H1 (cell line): ENCODE results near the gene KCNQ1. TPM values are rescaled to one million over a fixed set of nuclear protein-coding genes. Genes with fewer than 3 reads are reported as not detected.

Experiments used
- CTBP2 ChIP-seq: IDR thresholded peaks from 2 replicates; pipeline ENCODE4 v1.7.0; 2011; ENCODE audit warnings: borderline replicate concordance, mild to moderate bottlenecking, moderate library complexity, mixed read lengths, low read length; ENCODE audit not compliant: insufficient read depth, insufficient read length
- CTCF ChIP-seq, 3 experiments: IDR thresholded peaks; 1 replicate in 2 of 3; 2 replicates in 1 of 3; pipeline versions ENCODE4 v1.5.1 to v1.6.1; 2011; ENCODE audit warnings: low read length in 3 of 3, mild to moderate bottlenecking in 3 of 3, inconsistent platforms in 2 of 3, low read depth in 1 of 3, moderate library complexity in 1 of 3; ENCODE audit not compliant: insufficient read depth in 1 of 3; ENCODE audit errors: control extremely low read depth in 1 of 3
- E2F6 ChIP-seq: IDR thresholded peaks from 2 replicates; pipeline ENCODE4 v1.6.1; 2012; ENCODE audit warnings: inconsistent platforms
- RFX5 ChIP-seq: IDR thresholded peaks from 2 replicates; pipeline ENCODE4 v1.6.1; 2011; ENCODE audit warnings: low read depth, low read length, improper control_type of control experiment, borderline replicate concordance
- SRF ChIP-seq: IDR thresholded peaks from 2 replicates; pipeline ENCODE4 v1.6.1; 2011; ENCODE audit warnings: mild to moderate bottlenecking, low read depth, low read length, moderate library complexity
- polyA plus RNA-seq, 7 experiments: library from polyadenylated mRNA; depleted of rRNA in 3 of 7; stranded (reverse) in 5 of 7; unstranded in 2 of 7; fragments of >200 nt in 5 of 7; fragments of 200-250 nt in 2 of 7; gene quantifications; 1 replicate in 5 of 7; 2 replicates in 1 of 7; 4 replicates in 1 of 7; pipeline versions ENCODE4 v1.2.1 to v1.2.3, GENCODE V29; 2011 to 2013; ENCODE audit warnings: missing spikeins in 2 of 7, mixed read lengths in 2 of 7
- total RNA-seq: library from RNA; stranded (reverse); fragmentation: NEBNext Ultra II Directional; extraction: Animal tissue kit (Norgen Biotek cat#: 25700); gene quantifications from 2 replicates; pipeline ENCODE4 v1.2.1, GENCODE V29; 2021

The KCNQ1 gene
- total and polyA plus RNA-seq, 2 of the 8 experiments (the other 6 are each of a cell fraction or from before 2014, with no cell fraction given), result 1.9 to 2.0 TPM

- no peak for TF ChIP-seq CTCF (IDR thresholded peaks at IDR 0.05; ENCODE audit: control extremely low read depth in 1 of 3, insufficient read depth in 1 of 3, low read depth in 1 of 3, low read length in 3 of 3)
- no peak for TF ChIP-seq E2F6
- TF ChIP-seq SRF, result no peak
- no peak for TF ChIP-seq CTBP2
- no peak for TF ChIP-seq RFX5
These were observed 87.3 kb downstream of the KCNQ1 start (continued) for GRCh38 chr11:2531987-2532703.
